ENCODE results near the gene KMT2C. TPM values are rescaled to one million over a fixed set of nuclear protein-coding genes. Genes with fewer than 3 reads are reported as not detected.

Gene KMT2C
- total and polyA plus RNA-seq, 2 of the 13 experiments (the other 11 are each of a cell fraction or from before 2014, with no cell fraction given), result 7.1 to 14.4 TPM

DNA sequence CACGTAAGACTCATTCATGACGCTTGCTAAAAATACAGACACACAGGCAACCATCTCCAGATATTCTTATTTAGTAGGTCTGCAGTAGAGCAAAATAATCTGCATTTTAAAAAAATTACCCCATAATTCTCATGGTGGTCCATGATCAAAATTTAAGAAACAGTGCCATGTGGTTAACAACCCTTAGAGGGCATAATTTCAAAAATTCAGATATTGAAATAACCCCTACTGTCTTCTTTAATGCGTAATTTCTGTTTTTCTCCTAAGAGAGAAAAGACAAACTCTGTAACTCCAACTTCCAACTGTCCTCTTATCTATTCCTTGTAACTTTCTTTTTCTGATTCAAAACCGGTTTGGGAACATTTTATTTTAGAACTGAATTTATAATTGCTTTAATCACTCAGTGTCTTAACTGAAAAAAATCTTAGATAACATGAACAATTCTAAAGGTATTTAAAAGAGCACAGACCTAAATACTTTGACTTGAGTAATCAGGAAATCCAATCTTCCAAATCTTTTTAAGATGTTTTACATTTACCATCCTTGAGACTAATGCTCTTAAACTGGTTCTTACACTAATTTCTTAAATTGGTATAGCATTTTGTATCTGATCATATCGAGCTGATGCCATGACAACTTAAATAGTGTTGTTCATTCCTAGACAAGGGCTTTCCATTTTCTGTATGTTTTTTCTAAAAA lies 262.3 kb downstream of the KMT2C start:
- no peaks in the 10 kb centered on the region for H3K79me2 ChIP-seq (ENCODE audit: insufficient read depth, low read length)
- ATAC-seq (no peak), FAIRE-seq (no peak), DNase-seq (ENCODE audit: low spot score) (no peak)
- no peak overlapping the region for H2AFZ ChIP-seq (ENCODE audit: low read length)
- no TSS peak for BruUV-seq (replicated peaks)
- H3K9me3 ChIP-seq (ENCODE audit: low read length), result no peaks in the 10 kb centered on the region
- H3K4me1 ChIP-seq (ENCODE audit: insufficient read depth, low read length), result no peaks in the 10 kb centered on the region
- CTCF ChIA-PET (ENCODE audit: low intra/inter-chr PET ratio, low total read pairs), result no interaction called here
- intact Hi-C loops (cut with micrococcal nuclease; ENCODE audit: unreplicated experiment) (no loop called here), in situ Hi-C loops (cut with HindIII; ENCODE audit: extremely low pct_ligation_motif_present, low pct_unique_long_range_greater_than_20kb) (no loop called here)
- WGBS (ENCODE audit: low lambda C conversion rate), result 96% methylated on average over 5 of the region's 5 CpGs
- H4K20me1 ChIP-seq (ENCODE audit: insufficient read depth, low read length), result no peaks in the 10 kb centered on the region
- H3K4me2 ChIP-seq (ENCODE audit: low read depth, low read length), result no peak overlapping the region
- H3K36me3 ChIP-seq (replicated peaks in 1 of 2; ENCODE audit: control insufficient read depth in 1 of 2, insufficient read depth in 2 of 2, low read length in 2 of 2), result peaks cover 8 to 28% of the 10 kb centered on the region in 2 experiments; a peak in 4 of 5 replicates
- H3K4me3 ChIP-seq (replicated peaks in 1 of 3; ENCODE audit: insufficient read depth in 1 of 3, low read depth in 2 of 3, low read length in 3 of 3), result no peak overlapping the region
- no peaks in the 10 kb centered on the region for H3K27me3 ChIP-seq (ENCODE audit: control insufficient read depth in 1 of 2, insufficient read depth in 2 of 2, low read length in 2 of 2)
- H3K9ac ChIP-seq (ENCODE audit: insufficient read depth, low read depth, low read length), result no peak overlapping the region
- no peak overlapping the region for H3K27ac ChIP-seq (ENCODE audit: extremely low read length, insufficient read depth, low read length)
- POLR2A ChIA-PET, result no interaction called here
- no peak for TF ChIP-seq SIN3B (IDR thresholded peaks at IDR 0.05; ENCODE audit: low read length)
- TF ChIP-seq, protein P1, sequence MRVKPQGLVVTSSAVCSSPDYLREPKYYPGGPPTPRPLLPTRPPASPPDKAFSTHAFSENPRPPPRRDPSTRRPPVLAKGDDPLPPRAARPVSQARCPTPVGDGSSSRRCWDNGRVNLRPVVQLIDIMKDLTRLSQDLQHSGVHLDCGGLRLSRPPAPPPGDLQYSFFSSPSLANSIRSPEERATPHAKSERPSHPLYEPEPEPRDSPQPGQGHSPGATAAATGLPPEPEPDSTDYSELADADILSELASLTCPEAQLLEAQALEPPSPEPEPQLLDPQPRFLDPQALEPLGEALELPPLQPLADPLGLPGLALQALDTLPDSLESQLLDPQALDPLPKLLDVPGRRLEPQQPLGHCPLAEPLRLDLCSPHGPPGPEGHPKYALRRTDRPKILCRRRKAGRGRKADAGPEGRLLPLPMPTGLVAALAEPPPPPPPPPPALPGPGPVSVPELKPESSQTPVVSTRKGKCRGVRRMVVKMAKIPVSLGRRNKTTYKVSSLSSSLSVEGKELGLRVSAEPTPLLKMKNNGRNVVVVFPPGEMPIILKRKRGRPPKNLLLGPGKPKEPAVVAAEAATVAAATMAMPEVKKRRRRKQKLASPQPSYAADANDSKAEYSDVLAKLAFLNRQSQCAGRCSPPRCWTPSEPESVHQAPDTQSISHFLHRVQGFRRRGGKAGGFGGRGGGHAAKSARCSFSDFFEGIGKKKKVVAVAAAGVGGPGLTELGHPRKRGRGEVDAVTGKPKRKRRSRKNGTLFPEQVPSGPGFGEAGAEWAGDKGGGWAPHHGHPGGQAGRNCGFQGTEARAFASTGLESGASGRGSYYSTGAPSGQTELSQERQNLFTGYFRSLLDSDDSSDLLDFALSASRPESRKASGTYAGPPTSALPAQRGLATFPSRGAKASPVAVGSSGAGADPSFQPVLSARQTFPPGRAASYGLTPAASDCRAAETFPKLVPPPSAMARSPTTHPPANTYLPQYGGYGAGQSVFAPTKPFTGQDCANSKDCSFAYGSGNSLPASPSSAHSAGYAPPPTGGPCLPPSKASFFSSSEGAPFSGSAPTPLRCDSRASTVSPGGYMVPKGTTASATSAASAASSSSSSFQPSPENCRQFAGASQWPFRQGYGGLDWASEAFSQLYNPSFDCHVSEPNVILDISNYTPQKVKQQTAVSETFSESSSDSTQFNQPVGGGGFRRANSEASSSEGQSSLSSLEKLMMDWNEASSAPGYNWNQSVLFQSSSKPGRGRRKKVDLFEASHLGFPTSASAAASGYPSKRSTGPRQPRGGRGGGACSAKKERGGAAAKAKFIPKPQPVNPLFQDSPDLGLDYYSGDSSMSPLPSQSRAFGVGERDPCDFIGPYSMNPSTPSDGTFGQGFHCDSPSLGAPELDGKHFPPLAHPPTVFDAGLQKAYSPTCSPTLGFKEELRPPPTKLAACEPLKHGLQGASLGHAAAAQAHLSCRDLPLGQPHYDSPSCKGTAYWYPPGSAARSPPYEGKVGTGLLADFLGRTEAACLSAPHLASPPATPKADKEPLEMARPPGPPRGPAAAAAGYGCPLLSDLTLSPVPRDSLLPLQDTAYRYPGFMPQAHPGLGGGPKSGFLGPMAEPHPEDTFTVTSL (CRISPR knock-in tag; IDR thresholded peaks at IDR 0.05; ENCODE audit: borderline replicate concordance), result no peak
- TF ChIP-seq, protein P2, sequence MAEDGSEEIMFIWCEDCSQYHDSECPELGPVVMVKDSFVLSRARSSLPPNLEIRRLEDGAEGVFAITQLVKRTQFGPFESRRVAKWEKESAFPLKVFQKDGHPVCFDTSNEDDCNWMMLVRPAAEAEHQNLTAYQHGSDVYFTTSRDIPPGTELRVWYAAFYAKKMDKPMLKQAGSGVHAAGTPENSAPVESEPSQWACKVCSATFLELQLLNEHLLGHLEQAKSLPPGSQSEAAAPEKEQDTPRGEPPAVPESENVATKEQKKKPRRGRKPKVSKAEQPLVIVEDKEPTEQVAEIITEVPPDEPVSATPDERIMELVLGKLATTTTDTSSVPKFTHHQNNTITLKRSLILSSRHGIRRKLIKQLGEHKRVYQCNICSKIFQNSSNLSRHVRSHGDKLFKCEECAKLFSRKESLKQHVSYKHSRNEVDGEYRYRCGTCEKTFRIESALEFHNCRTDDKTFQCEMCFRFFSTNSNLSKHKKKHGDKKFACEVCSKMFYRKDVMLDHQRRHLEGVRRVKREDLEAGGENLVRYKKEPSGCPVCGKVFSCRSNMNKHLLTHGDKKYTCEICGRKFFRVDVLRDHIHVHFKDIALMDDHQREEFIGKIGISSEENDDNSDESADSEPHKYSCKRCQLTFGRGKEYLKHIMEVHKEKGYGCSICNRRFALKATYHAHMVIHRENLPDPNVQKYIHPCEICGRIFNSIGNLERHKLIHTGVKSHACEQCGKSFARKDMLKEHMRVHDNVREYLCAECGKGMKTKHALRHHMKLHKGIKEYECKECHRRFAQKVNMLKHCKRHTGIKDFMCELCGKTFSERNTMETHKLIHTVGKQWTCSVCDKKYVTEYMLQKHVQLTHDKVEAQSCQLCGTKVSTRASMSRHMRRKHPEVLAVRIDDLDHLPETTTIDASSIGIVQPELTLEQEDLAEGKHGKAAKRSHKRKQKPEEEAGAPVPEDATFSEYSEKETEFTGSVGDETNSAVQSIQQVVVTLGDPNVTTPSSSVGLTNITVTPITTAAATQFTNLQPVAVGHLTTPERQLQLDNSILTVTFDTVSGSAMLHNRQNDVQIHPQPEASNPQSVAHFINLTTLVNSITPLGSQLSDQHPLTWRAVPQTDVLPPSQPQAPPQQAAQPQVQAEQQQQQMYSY (CRISPR knock-in tag; IDR thresholded peaks at IDR 0.05), result no peak
- TF ChIP-seq, protein P3, sequence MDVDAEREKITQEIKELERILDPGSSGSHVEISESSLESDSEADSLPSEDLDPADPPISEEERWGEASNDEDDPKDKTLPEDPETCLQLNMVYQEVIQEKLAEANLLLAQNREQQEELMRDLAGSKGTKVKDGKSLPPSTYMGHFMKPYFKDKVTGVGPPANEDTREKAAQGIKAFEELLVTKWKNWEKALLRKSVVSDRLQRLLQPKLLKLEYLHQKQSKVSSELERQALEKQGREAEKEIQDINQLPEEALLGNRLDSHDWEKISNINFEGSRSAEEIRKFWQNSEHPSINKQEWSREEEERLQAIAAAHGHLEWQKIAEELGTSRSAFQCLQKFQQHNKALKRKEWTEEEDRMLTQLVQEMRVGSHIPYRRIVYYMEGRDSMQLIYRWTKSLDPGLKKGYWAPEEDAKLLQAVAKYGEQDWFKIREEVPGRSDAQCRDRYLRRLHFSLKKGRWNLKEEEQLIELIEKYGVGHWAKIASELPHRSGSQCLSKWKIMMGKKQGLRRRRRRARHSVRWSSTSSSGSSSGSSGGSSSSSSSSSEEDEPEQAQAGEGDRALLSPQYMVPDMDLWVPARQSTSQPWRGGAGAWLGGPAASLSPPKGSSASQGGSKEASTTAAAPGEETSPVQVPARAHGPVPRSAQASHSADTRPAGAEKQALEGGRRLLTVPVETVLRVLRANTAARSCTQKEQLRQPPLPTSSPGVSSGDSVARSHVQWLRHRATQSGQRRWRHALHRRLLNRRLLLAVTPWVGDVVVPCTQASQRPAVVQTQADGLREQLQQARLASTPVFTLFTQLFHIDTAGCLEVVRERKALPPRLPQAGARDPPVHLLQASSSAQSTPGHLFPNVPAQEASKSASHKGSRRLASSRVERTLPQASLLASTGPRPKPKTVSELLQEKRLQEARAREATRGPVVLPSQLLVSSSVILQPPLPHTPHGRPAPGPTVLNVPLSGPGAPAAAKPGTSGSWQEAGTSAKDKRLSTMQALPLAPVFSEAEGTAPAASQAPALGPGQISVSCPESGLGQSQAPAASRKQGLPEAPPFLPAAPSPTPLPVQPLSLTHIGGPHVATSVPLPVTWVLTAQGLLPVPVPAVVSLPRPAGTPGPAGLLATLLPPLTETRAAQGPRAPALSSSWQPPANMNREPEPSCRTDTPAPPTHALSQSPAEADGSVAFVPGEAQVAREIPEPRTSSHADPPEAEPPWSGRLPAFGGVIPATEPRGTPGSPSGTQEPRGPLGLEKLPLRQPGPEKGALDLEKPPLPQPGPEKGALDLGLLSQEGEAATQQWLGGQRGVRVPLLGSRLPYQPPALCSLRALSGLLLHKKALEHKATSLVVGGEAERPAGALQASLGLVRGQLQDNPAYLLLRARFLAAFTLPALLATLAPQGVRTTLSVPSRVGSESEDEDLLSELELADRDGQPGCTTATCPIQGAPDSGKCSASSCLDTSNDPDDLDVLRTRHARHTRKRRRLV (CRISPR knock-in tag; IDR thresholded peaks at IDR 0.05), result no peak
- TF ChIP-seq ZNF652 (CRISPR knock-in tag; IDR thresholded peaks at IDR 0.05; ENCODE audit: borderline replicate concordance, low read depth), result no peak
- TF ChIP-seq, protein P4, sequence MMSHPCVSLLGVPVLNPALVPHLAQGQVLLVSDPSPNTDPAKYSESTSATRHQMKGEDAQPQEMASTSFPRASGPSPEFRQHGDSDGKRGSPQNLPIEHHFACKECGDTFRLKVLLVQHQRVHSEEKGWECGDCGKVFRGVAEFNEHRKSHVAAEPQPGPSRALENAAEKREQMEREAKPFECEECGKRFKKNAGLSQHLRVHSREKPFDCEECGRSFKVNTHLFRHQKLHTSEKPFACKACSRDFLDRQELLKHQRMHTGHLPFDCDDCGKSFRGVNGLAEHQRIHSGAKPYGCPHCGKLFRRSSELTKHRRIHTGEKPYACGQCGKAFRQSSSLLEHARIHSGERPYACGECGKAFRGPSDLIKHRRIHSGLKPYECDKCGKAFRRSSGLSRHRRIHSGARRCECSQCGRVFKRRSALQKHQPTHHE (CRISPR knock-in tag; IDR thresholded peaks at IDR 0.05; ENCODE audit: borderline replicate concordance), result no peak
